HFF-Myc (cell line): ENCODE results near the gene HERPUD1.

Source experiments
- DNase-seq: peaks from one replicate; pipeline ENCODE4 v3.0.0-alpha.2; 2011; ENCODE audit warnings: low read depth; ENCODE audit errors: extremely low read depth
- H3K4me3 ChIP-seq: replicated peaks from 2 replicates; pipeline ENCODE4 v1.5.1; 2011; ENCODE audit warnings: low read depth, mild to moderate bottlenecking, control low read depth, low read length
- CTCF ChIP-seq: IDR thresholded peaks from 2 replicates; pipeline ENCODE4 v1.5.1; 2012; ENCODE audit warnings: mild to moderate bottlenecking, low read depth, low read length, control low read depth; ENCODE audit errors: missing control alignments

The HERPUD1 gene

DNA sequence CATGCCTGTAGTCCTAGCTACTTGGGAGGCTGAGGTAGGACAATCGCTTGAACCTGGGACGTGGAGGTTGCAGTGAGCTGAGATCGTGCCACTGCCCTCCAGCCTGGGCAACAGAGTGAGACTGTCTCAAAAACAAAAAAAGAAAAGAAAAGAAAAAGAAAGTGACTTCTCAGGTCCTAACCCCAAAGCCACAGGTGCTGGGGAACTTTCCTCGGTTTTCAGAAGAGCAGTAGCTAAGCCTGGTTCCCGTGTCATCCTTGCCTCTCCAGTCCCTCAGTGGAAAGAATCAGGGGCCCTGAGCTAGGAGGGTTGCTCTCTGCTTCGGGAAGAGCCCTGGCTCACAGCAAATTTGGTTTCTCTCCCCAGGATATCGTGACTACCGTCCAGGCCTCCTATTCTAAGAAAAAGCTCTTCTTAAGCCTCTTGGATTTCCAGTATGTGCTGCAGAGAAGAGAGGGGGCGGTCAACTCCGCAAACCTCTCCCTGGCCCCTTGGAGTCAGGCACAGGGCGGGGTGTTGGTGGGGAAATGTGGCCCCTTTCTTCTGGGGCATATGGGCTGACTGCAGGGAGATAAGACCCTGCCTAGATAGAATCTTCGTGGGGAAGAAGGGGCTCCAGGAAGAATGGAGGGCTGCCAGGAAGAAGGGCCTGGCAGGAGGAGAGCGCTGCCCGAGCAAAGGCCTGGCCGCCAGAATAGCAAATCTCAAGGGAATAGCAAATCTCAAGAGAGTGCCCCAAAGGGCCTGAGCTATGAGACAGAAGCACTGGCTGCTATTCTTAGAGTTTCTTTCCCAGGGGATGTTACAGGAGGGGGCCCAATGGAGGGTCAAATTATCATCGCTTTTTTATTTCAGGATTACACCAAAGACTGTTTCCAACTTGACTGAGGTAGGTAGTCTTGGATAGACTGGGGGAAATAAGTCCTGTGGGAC, 49.1 kb downstream of the HERPUD1 start:
- DNase-seq = no peak
- H3K4me3 ChIP-seq = no peak overlapping the region
- no peak for TF ChIP-seq CTCF

DNA sequence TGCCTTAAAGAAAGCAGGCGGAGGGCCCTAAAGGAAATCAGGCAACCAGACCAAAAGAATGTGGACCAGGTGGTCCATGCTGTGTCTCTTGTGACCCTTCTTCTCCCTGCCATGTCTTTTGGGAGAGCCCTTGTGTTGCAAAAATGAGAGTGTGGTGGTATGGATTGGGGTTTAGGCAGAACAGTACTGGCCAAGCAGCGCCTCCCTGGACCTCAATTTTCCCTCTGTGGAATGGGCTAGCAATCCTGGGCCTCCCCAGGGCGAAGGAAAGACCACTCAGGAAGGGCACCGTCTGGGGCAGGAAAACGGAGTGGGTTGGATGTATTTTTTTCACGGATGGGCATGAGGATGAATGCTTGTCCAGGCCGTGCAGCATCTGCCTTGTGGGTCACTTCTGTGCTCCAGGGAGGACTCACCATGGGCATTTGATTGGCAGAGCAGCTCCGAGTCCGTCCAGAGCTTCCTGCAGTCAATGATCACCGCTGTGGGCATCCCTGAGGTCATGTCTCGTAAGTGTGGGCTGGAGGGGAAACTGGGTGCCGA, 49.9 kb downstream of the HERPUD1 start:
- no peak for TF ChIP-seq CTCF
- no peak for DNase-seq
- no peak overlapping the region for H3K4me3 ChIP-seq

- no peak overlapping the region for H3K4me3 ChIP-seq
- no peak for DNase-seq
- no peak for TF ChIP-seq CTCF
These were observed 50.8 kb downstream of the HERPUD1 start for GRCh38 chr16:56982695-56983094.

GRCh38 chr16:56983211-56983751, 51.3 kb downstream of the HERPUD1 start:
- H3K4me3 ChIP-seq = no peak overlapping the region
- no peak for TF ChIP-seq CTCF
- no peak for DNase-seq

- no peak for DNase-seq
- TF ChIP-seq CTCF = no peak
- H3K4me3 ChIP-seq = no peak overlapping the region
These were observed 52.7 kb downstream of the HERPUD1 start for GRCh38 chr16:56984639-56985038.

DNA sequence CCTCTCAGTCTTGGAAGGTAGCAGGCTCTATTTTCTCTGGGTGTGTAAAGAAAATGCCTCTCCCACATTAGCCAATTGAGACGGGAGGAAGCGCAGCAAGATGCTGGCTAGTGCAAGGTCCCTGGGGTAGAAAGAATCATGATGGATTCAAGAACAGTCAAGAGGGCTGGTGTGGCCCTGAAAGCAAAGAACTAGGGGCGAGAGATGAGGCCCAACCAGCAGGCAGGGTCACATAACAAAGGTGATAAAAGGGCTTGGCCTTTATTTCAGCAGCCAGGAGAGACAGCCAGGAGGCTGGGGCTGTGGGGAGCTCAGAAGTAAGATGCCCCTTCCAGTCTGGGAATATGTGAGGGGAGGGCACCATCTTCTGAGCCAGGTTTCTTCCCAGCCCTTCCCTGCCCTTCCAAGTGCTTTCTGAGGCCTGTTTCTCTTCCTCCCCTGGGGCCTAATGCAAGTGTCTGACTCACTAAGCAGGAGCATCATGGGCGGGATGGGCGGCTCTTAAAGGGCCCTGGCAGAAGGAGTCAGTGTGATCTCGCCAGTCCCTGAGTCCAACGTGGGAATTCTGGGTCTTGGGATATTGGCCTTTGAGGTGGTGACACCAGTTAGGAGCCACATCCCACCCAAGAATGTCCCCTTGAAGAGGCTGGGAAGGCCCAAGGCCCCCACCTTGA, 53.5 kb downstream of the HERPUD1 start:
- no peak for TF ChIP-seq CTCF
- peak; percentile 63 for DNase-seq
- H3K4me3 ChIP-seq = no peak overlapping the region
